ENCODE results near the gene MRPL52. TPM values are rescaled to one million over a fixed set of nuclear protein-coding genes. Genes with fewer than 3 reads are reported as not detected.
"Not testable (repeated sequence)": the region's sequence is repeated elsewhere in the genome, so short reads cannot be mapped to it uniquely, and the experiment has no call there.

MRPL52 gene
- total RNA-seq, 2 donors from 2014 or later = 29.3 to 45.1 TPM

DNA sequence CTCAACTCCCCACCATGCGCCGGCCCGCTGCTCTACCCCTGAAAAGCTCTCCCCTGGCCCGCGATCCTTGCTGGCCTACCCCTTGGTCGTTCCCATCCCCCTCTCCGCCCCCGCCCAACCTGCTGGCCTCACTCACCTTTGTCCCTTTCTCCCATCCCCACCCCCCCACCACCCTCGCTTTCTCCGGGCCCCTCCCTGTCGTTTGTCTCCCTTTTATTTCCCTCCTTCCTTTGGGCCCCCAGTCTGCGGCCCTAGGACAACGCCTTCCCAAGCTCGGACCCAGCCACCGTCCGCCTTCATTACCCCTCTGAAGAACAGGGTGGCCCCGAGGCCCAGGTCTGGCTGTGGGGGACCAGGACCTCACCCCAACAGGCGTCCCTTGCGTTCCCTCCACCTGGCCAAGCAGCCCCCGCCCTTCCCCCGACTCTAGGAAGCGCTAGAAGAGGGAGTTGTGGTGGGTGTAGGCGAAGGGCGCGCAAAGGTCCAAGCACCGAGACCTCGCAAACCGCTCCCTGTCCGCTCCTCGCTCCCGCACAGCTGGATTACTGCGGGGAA lies 7.6 kb upstream of the MRPL52 start:
- TF ChIP-seq, protein P1, sequence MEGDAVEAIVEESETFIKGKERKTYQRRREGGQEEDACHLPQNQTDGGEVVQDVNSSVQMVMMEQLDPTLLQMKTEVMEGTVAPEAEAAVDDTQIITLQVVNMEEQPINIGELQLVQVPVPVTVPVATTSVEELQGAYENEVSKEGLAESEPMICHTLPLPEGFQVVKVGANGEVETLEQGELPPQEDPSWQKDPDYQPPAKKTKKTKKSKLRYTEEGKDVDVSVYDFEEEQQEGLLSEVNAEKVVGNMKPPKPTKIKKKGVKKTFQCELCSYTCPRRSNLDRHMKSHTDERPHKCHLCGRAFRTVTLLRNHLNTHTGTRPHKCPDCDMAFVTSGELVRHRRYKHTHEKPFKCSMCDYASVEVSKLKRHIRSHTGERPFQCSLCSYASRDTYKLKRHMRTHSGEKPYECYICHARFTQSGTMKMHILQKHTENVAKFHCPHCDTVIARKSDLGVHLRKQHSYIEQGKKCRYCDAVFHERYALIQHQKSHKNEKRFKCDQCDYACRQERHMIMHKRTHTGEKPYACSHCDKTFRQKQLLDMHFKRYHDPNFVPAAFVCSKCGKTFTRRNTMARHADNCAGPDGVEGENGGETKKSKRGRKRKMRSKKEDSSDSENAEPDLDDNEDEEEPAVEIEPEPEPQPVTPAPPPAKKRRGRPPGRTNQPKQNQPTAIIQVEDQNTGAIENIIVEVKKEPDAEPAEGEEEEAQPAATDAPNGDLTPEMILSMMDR (IDR thresholded peaks at IDR 0.05) = no peak
- no peak for TF ChIP-seq POLR2A (IDR thresholded peaks at IDR 0.05)
- WGBS, 2 donors = 66 to 76% methylated on average over 31 of the region's 32 CpGs
- peaks cover 64% of the 10 kb centered on the region for H3K4me1 ChIP-seq
- no peaks in the 10 kb centered on the region for H3K27me3 ChIP-seq
- peak in 1 of 4 donors; percentile 32 for DNase-seq
- ATAC-seq = no peak
- H3K4me3 ChIP-seq = no peak overlapping the region
- intact Hi-C loops (cut with DNase I) = loop anchor here (5.0 kb wide), 1 partner anchor 35 kb away; no protein-coding TSS in a partner anchor
- H3K36me3 ChIP-seq (replicated peaks in 1 of 2; ENCODE audit: insufficient read depth in 1 of 2, low read depth in 2 of 2) = no peaks in the 10 kb centered on the region
- H3K9me3 ChIP-seq = no peaks in the 10 kb centered on the region
- H3K27ac ChIP-seq = peak overlapping the region; percentile 74 to 88 (median 82)

DNA sequence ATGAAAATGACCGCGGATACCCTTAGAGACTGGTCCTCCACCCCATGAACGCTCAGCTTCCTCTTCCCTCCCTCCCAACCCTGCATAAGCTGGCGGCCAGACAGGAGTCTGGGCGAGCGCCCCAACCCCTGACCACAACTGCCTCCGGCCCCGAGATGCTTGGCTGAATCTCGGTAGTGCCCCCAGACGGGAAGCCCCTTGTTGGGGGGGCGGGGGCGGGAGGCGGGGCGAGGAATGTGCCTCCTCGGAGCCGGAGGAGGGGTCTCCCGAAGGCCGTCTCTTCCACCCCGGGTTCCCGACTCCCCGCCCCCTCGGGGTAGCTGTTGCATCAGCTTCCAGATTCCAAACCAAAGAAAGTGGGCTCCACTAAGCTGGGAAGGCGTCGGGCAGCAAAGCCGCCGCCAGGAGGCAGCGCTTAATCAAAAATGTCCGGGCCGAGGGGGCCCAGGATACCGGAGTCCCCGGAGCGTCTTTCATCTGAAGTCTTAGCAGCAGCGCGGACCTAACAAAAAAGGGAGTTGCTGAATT lies 7.1 kb upstream of the MRPL52 start:
- 4 to 13% methylated on average over 13 to 34 of the region's 34 CpGs for WGBS, 2 donors
- TF ChIP-seq POLR2A (IDR thresholded peaks at IDR 0.05) = no peak
- TF ChIP-seq, protein P1 (IDR thresholded peaks at IDR 0.05) = peak; percentile 70 to 81 (median 77)
- Histone ChIP-seq H3K9me3 (no peaks in the 10 kb centered on the region), H3K4me3 (no peak overlapping the region), H3K4me1 (peaks cover 60% of the 10 kb centered on the region), H3K36me3 (replicated peaks in 1 of 2; ENCODE audit: insufficient read depth in 1 of 2, low read depth in 2 of 2) (no peaks in the 10 kb centered on the region), H3K27me3 (no peaks in the 10 kb centered on the region), H3K27ac (peak overlapping the region; percentile 74 to 88 (median 82))
- intact Hi-C loops (cut with DNase I) = loop anchor here (5.0 kb wide), 1 partner anchor 35 kb away; no protein-coding TSS in a partner anchor
- peak; percentile 67 to 76 (median 70) for DNase-seq
- ATAC-seq = peak; percentile 46

DNA sequence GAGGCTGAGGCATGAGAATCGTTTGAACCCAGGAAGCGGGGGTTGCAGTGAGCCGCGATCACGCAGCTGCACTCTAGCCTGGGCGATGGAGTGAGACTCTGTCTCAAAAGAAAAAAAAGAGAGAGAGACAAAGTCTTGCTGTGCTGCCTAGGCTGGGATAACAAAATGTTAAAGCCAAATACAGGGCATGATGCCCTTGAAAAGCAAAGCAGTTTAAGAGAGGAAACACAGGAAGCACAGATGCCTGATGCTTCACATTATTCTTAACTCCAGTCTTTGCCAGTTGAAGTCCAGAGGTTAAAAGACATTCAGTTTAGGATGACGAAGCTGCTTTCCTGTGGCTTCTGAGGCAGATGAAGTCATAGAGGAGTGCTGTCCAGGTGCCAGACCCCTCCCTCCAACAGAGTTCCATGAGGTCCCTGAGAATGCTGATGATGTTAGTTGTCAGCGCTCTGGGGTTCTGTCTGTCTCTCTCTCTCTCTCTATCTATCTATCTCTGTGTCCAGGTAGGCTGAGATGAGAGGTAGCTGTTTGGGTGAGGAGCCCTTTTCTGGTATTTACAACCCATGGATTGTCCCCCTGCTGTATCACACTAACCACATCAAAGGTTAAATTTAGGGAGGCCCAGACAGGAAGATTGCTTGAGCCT lies 4.9 kb upstream of the MRPL52 start:
- H3K27ac ChIP-seq = no peak overlapping the region

DNA sequence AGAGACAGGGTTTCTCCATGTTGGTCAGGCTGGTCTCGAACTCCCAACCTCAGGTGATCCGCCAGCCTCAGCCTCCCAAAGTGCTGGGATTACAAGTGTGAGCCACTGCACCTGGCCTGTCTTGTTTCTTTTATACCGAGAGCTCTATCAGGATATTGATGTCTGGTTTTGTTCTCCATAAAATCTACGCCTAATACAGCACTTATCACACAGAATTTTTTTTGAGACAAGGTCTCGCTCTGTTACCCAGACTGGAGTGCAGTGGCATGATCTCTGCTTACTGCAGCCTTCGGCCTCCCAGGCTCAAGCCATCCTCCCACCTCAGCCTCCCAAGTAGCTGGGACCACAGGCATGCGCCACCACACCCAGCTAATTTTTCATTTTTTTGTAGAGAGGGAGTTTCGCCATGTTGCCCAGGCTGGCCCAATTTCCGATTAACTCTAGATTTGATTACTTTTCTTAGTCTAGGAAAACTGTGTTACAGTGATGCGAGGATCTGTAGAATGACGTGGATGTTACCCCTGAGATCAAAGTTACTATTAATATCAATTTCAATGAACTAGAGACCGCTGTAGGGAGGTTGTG lies 519 bp upstream of the MRPL52 start:
- intact Hi-C loops (cut with DNase I) = not testable (repeated sequence)
- ATAC-seq = peak; percentile 4
- H3K4me1 ChIP-seq = peaks cover 13% of the 10 kb centered on the region

More for the DNA sequence above, 4.9 kb upstream of the MRPL52 start:
- intact Hi-C loops (cut with DNase I) = loop anchor here (5.0 kb wide), 1 partner anchor 32 kb away; no protein-coding TSS in a partner anchor
- DNase-seq = peak in 1 of 4 donors; percentile 43
- Histone ChIP-seq H3K36me3 (replicated peaks in 1 of 2; ENCODE audit: insufficient read depth in 1 of 2, low read depth in 2 of 2) (no peaks in the 10 kb centered on the region), H3K27me3 (no peaks in the 10 kb centered on the region), H3K9me3 (no peaks in the 10 kb centered on the region), H3K4me3 (no peak overlapping the region), H3K4me1 (peaks cover 42% of the 10 kb centered on the region)
- ATAC-seq = no peak
- WGBS, 2 donors = 40 to 74% methylated on average over 8 of the region's 8 CpGs
- TF ChIP-seq, protein P1 (IDR thresholded peaks at IDR 0.05) = no peak
- TF ChIP-seq POLR2A (IDR thresholded peaks at IDR 0.05) = no peak

DNA sequence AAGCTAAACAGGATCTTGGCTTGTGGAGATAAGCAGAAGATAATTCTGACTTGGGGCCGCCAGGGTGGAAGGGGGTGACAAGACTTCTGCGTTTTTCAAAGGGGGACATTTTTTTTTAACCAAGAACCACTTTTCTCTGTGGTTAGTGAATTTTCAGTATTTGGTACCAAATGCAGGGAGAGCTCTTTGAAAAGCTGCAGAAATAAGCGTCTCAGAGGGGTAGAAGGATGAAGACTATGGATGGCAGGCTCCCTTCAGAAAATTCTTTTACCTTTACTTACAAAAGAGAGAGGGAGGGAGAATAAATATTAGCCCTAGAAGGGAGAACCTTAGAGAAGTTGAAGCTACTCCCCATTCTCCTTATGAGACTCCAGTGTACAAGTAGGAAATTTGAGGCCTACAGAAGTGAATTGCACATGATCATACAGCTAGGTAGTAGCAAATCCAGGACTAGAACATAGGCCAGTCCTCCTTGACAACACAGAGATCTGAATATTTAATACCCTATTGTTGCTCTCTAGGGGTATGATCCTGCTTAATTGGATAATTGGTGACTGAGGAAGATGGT lies 840 bp downstream of the MRPL52 start:
- Histone ChIP-seq H3K27me3 (no peaks in the 10 kb centered on the region), H3K4me1 (peaks cover 14% of the 10 kb centered on the region), H3K27ac (peak overlapping the region in 1 of 4 donors; percentile 89), H3K36me3 (replicated peaks in 1 of 2; ENCODE audit: insufficient read depth in 1 of 2, low read depth in 2 of 2) (peaks cover 0 to 6% of the 10 kb centered on the region in 2 donors), H3K9me3 (no peaks in the 10 kb centered on the region), H3K4me3 (peak overlapping the region; percentile 51 to 96)
- ATAC-seq (no peak), DNase-seq (no peak)
- 17 to 18% methylated on average over 3 of the region's 3 CpGs for WGBS, 2 donors
- intact Hi-C loops (cut with DNase I) = no loop called here
- TF ChIP-seq, protein P1 (IDR thresholded peaks at IDR 0.05) = no peak
- no peak for TF ChIP-seq POLR2A (IDR thresholded peaks at IDR 0.05)

More for the DNA sequence above, 519 bp upstream of the MRPL52 start:
- H3K27ac ChIP-seq = peak overlapping the region in 3 of 4 donors; percentile 68 to 89 (median 82)
- H3K9me3 ChIP-seq; DNase-seq; H3K27me3 ChIP-seq; H3K36me3 ChIP-seq (replicated peaks in 1 of 2; ENCODE audit: insufficient read depth in 1 of 2, low read depth in 2 of 2): not testable (repeated sequence)
- H3K4me3 ChIP-seq = peak overlapping the region in 1 of 2 donors; percentile 96
- WGBS, 2 donors = 69 to 77% methylated on average over 12 of the region's 12 CpGs

Measured in body of pancreas (tissue), 4 donors.